SU-DHL-6 (cell line): ENCODE data around the gene ZNF532.

Source experiments
- EZH2phosphoT487 ChIP-seq: fragments of 200-600 bp; sonication (generic), shearing (Covaris generic); conservative IDR thresholded peaks from 2 replicates; pipeline ENCODE4 v1.6.1; 2018; ENCODE audit warnings: mild to moderate bottlenecking, antibody characterized with exemption, low read length, moderate library complexity, mixed read lengths
- TF ChIP-seq, protein P1 (sequence below): fragments of 200-600 bp; sonication (generic); IDR thresholded peaks from one replicate; pipeline ENCODE4 v1.5.1; 2017; ENCODE audit warnings: antibody characterized with exemption, mild to moderate bottlenecking, low read length, moderate library complexity; ENCODE audit not compliant: insufficient read depth, poor library complexity, severe bottlenecking

DNA sequence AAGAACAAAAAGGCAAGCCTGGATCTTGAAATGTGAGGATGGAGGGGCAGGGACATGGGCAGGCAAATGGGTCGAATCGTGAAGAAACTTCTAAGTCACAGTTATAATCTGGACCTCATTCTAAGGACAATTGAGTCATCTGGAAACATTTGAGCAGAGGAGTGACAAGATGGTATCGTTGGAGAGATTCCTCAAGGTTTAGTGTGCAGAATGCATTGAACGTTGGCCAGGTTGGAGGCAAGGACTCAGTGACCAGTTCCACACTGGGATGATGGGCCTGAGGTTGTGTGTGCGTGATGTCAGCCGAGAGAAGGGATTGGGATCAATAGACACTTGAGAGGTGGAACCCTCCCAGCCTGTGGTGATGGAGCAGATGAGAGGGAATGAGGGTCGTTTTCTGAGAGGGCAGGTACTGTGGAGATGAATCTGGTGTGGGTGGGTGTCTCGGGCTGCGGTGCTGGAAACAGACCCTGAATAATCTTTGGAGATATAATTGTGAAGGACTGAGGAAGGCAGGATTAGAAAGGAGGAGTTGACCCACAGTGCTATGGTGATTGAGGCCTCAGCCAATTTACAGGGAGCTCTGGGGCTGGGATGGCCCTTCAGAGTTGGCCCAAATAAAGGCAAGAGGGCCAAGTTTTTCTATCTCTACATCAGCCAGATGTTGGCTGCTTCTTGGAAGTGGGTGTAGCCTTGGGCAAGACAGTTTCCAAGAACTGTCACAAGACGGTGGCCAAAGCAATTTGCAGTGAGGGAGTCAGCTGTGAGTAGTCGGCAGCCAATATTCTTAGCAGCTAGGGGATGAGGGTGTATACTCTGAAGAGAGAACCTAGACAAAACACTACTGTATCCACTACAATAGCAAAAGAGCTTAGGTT lies 5.8 kb upstream of the ZNF532 start:
- TF ChIP-seq, protein P1, sequence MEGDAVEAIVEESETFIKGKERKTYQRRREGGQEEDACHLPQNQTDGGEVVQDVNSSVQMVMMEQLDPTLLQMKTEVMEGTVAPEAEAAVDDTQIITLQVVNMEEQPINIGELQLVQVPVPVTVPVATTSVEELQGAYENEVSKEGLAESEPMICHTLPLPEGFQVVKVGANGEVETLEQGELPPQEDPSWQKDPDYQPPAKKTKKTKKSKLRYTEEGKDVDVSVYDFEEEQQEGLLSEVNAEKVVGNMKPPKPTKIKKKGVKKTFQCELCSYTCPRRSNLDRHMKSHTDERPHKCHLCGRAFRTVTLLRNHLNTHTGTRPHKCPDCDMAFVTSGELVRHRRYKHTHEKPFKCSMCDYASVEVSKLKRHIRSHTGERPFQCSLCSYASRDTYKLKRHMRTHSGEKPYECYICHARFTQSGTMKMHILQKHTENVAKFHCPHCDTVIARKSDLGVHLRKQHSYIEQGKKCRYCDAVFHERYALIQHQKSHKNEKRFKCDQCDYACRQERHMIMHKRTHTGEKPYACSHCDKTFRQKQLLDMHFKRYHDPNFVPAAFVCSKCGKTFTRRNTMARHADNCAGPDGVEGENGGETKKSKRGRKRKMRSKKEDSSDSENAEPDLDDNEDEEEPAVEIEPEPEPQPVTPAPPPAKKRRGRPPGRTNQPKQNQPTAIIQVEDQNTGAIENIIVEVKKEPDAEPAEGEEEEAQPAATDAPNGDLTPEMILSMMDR: no peak
- TF ChIP-seq EZH2phosphoT487: no peak
